Measurements from ENCODE around the gene CDCP2.

Gene CDCP2

GRCh38 chr1:54124906-54125305 lies 27.9 kb downstream of the CDCP2 start:
- Histone ChIP-seq H3K4me1 (ENCODE audit: insufficient read depth, low read length) (peaks cover 10% of the 10 kb centered on the region), H2AFZ (ENCODE audit: low read depth, low read length) (no peak overlapping the region), H3K9me3 (ENCODE audit: insufficient read depth, low read length, severe bottlenecking) (no peaks in the 10 kb centered on the region), H3K4me2 (ENCODE audit: insufficient read depth, low read length) (no peak overlapping the region), H3K4me3 (ENCODE audit: low read depth in 1 of 2, low read length in 2 of 2) (no peak overlapping the region), H4K20me1 (ENCODE audit: insufficient read depth, low read length) (no peaks in the 10 kb centered on the region), H3K27ac (ENCODE audit: low read length) (no peak overlapping the region), H3K9ac (ENCODE audit: low read depth, low read length) (no peak overlapping the region), H3K27me3 (ENCODE audit: insufficient read depth, low read length, poor library complexity) (peaks cover 16% of the 10 kb centered on the region), H3K79me2 (ENCODE audit: insufficient read depth, low read length) (no peaks in the 10 kb centered on the region), H3K36me3 (ENCODE audit: insufficient read depth, low read length) (no peaks in the 10 kb centered on the region)
- TF ChIP-seq EZH2 (IDR thresholded peaks at IDR 0.05; ENCODE audit: borderline replicate concordance, low read depth, low read length, severe bottlenecking) (no peak), CTCF (IDR thresholded peaks at IDR 0.05; ENCODE audit: borderline replicate concordance, extremely low read depth, low read length, poor library complexity, severe bottlenecking) (no peak)
- ATAC-seq (ENCODE audit: insufficient read depth, low read depth) (no peak), DNase-seq (no peak)

GRCh38 chr1:54124472-54124871 lies 28.3 kb downstream of the CDCP2 start:
- ATAC-seq (ENCODE audit: insufficient read depth, low read depth) (no peak), DNase-seq (no peak)
- Histone ChIP-seq H3K4me2 (ENCODE audit: insufficient read depth, low read length) (no peak overlapping the region), H3K27me3 (ENCODE audit: insufficient read depth, low read length, poor library complexity) (peaks cover 16% of the 10 kb centered on the region), H3K9ac (ENCODE audit: low read depth, low read length) (no peak overlapping the region), H3K4me1 (ENCODE audit: insufficient read depth, low read length) (peaks cover 10% of the 10 kb centered on the region), H3K4me3 (ENCODE audit: low read depth in 1 of 2, low read length in 2 of 2) (no peak overlapping the region), H2AFZ (ENCODE audit: low read depth, low read length) (no peak overlapping the region), H3K27ac (ENCODE audit: low read length) (no peak overlapping the region), H4K20me1 (ENCODE audit: insufficient read depth, low read length) (no peaks in the 10 kb centered on the region), H3K9me3 (ENCODE audit: insufficient read depth, low read length, severe bottlenecking) (no peaks in the 10 kb centered on the region), H3K79me2 (ENCODE audit: insufficient read depth, low read length) (no peaks in the 10 kb centered on the region), H3K36me3 (ENCODE audit: insufficient read depth, low read length) (no peaks in the 10 kb centered on the region)
- no peak for TF ChIP-seq CTCF (IDR thresholded peaks at IDR 0.05; ENCODE audit: borderline replicate concordance, extremely low read depth, low read length, poor library complexity, severe bottlenecking)
- no peak for TF ChIP-seq EZH2 (IDR thresholded peaks at IDR 0.05; ENCODE audit: borderline replicate concordance, low read depth, low read length, severe bottlenecking)

- no peak overlapping the region for H3K4me3 ChIP-seq (ENCODE audit: low read depth in 1 of 2, low read length in 2 of 2)
- no peaks in the 10 kb centered on the region for H3K9me3 ChIP-seq (ENCODE audit: insufficient read depth, low read length, severe bottlenecking)
- H3K79me2 ChIP-seq (ENCODE audit: insufficient read depth, low read length), result no peaks in the 10 kb centered on the region
- ATAC-seq (ENCODE audit: insufficient read depth, low read depth) (no peak), DNase-seq (no peak)
- no peak overlapping the region for H3K27ac ChIP-seq (ENCODE audit: low read length)
- H3K4me2 ChIP-seq (ENCODE audit: insufficient read depth, low read length), result no peak overlapping the region
- no peak overlapping the region for H2AFZ ChIP-seq (ENCODE audit: low read depth, low read length)
- H3K27me3 ChIP-seq (ENCODE audit: insufficient read depth, low read length, poor library complexity), result peaks cover 16% of the 10 kb centered on the region
- H3K4me1 ChIP-seq (ENCODE audit: insufficient read depth, low read length), result peaks cover 10% of the 10 kb centered on the region
- no peaks in the 10 kb centered on the region for H3K36me3 ChIP-seq (ENCODE audit: insufficient read depth, low read length)
- TF ChIP-seq EZH2 (IDR thresholded peaks at IDR 0.05; ENCODE audit: borderline replicate concordance, low read depth, low read length, severe bottlenecking) (no peak), CTCF (IDR thresholded peaks at IDR 0.05; ENCODE audit: borderline replicate concordance, extremely low read depth, low read length, poor library complexity, severe bottlenecking) (no peak)
- no peak overlapping the region for H3K9ac ChIP-seq (ENCODE audit: low read depth, low read length)
- H4K20me1 ChIP-seq (ENCODE audit: insufficient read depth, low read length), result no peaks in the 10 kb centered on the region
These were observed 29.8 kb downstream of the CDCP2 start for GRCh38 chr1:54122992-54123391.
